ENCODE results near the gene CNTNAP5. TPM values are rescaled to one million over a fixed set of nuclear protein-coding genes. Genes with fewer than 3 reads are reported as not detected.

Gene CNTNAP5
- total and polyA plus RNA-seq, 2 of the 4 experiments (the other 2 are of a cell fraction), result not detected

DNA sequence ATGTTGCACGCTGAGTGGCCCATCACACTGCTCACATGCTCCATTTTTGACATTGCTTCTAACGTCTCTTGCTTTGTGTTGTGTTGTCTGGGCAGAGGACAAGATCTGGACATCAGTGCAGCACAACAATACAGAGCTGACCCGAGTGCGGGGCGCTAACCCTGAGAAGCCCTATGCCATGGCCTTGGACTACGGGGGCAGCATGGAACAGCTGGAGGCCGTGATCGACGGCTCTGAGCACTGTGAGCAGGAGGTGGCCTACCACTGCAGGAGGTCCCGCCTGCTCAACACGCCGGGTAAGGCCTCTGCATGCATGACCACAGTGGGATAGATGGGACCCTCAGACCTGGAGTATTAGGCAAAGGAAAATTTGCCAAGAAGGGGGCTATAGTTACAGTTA is 622.6 kb downstream of the CNTNAP5 start:
- no peaks in the 10 kb centered on the region for H3K4me1 ChIP-seq (ENCODE audit: control insufficient read depth, insufficient read depth, low read length)
- POLR2A ChIA-PET (ENCODE audit: unreplicated experiment), result no interaction called here
- DNase-seq, result no peak
- no peaks in the 10 kb centered on the region for H3K9me1 ChIP-seq (ENCODE audit: insufficient read depth, low read length)
- TF ChIP-seq MAZ (IDR thresholded peaks at IDR 0.05; ENCODE audit: borderline replicate concordance, low read depth, low read length), result no peak
- TF ChIP-seq MXI1 (IDR thresholded peaks at IDR 0.05; ENCODE audit: borderline replicate concordance, low read depth, low read length), result no peak
- no peak for TF ChIP-seq SMC3 (IDR thresholded peaks at IDR 0.05; ENCODE audit: low read depth, low read length)
- TF ChIP-seq BHLHE40 (IDR thresholded peaks at IDR 0.05; ENCODE audit: low read depth, low read length), result no peak
- no peak for TF ChIP-seq POLR2A (IDR thresholded peaks at IDR 0.05; ENCODE audit: low read depth, low read length)
- TF ChIP-seq RFX5 (IDR thresholded peaks at IDR 0.05; ENCODE audit: low read depth, low read length), result no peak
- TF ChIP-seq, protein P1, sequence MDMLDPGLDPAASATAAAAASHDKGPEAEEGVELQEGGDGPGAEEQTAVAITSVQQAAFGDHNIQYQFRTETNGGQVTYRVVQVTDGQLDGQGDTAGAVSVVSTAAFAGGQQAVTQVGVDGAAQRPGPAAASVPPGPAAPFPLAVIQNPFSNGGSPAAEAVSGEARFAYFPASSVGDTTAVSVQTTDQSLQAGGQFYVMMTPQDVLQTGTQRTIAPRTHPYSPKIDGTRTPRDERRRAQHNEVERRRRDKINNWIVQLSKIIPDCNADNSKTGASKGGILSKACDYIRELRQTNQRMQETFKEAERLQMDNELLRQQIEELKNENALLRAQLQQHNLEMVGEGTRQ (IDR thresholded peaks at IDR 0.05; ENCODE audit: low read depth, low read length), result no peak
- no peak for TF ChIP-seq FOS (IDR thresholded peaks at IDR 0.05; ENCODE audit: low read depth, low read length)
- no peak for TF ChIP-seq RCOR1 (IDR thresholded peaks at IDR 0.05; ENCODE audit: insufficient replicate concordance, low read length)
- TF ChIP-seq, protein P2, sequence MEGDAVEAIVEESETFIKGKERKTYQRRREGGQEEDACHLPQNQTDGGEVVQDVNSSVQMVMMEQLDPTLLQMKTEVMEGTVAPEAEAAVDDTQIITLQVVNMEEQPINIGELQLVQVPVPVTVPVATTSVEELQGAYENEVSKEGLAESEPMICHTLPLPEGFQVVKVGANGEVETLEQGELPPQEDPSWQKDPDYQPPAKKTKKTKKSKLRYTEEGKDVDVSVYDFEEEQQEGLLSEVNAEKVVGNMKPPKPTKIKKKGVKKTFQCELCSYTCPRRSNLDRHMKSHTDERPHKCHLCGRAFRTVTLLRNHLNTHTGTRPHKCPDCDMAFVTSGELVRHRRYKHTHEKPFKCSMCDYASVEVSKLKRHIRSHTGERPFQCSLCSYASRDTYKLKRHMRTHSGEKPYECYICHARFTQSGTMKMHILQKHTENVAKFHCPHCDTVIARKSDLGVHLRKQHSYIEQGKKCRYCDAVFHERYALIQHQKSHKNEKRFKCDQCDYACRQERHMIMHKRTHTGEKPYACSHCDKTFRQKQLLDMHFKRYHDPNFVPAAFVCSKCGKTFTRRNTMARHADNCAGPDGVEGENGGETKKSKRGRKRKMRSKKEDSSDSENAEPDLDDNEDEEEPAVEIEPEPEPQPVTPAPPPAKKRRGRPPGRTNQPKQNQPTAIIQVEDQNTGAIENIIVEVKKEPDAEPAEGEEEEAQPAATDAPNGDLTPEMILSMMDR (conservative IDR thresholded peaks at IDR 0.05; ENCODE audit: low read depth, low read length), result no peak
- TF ChIP-seq RAD21 (IDR thresholded peaks at IDR 0.05; ENCODE audit: low read length), result no peak
- no peak overlapping the region for H3K4me2 ChIP-seq (ENCODE audit: low read depth, low read length)
- no peaks in the 10 kb centered on the region for H3K27me3 ChIP-seq (ENCODE audit: control insufficient read depth, insufficient read depth, low read length)
- ATAC-seq (ENCODE audit: low read depth), result no peak
- intact Hi-C loops (cut with micrococcal nuclease), result no loop called here
- H4K5ac ChIP-seq (ENCODE audit: low read depth, low read length), result no peak overlapping the region
- no peak overlapping the region for H3K56ac ChIP-seq (ENCODE audit: extremely low read depth, insufficient read depth, low read length)
- H3K14ac ChIP-seq (replicated peaks; ENCODE audit: low read depth, low read length), result no peak overlapping the region
- no peak overlapping the region for H3K9ac ChIP-seq (ENCODE audit: low read depth, low read length)
- H3K4me3 ChIP-seq (ENCODE audit: insufficient read depth, low read depth, low read length), result no peak overlapping the region
- in situ Hi-C loops (cut with MboI; ENCODE audit: low sequenced_read_pairs), result no loop called here
- no peak overlapping the region for H2AK5ac ChIP-seq (ENCODE audit: low read depth, low read length)
- H4K91ac ChIP-seq (ENCODE audit: insufficient read depth, low read depth, low read length), result no peak overlapping the region
- no peak overlapping the region for H2BK20ac ChIP-seq (ENCODE audit: low read depth, low read length)
- H3K4ac ChIP-seq (ENCODE audit: low read depth, low read length), result no peak overlapping the region
- no TSS peak for BruUV-seq (replicated peaks)
- no peaks in the 10 kb centered on the region for H3K36me3 ChIP-seq (ENCODE audit: control insufficient read depth, insufficient read depth, low read length)
- H3K27ac ChIP-seq (ENCODE audit: insufficient read depth, low read length), result no peak overlapping the region
- no peaks in the 10 kb centered on the region for H4K20me1 ChIP-seq (ENCODE audit: insufficient read depth, low read length)
- H2BK15ac ChIP-seq (ENCODE audit: low read depth, low read length), result no peak overlapping the region
- H3K79me1 ChIP-seq (ENCODE audit: low read depth in 1 of 2, low read length in 2 of 2), result no peaks in the 10 kb centered on the region
- no peak overlapping the region for H4K8ac ChIP-seq (ENCODE audit: low read depth in 2 of 2, low read length in 2 of 2)
- no peaks in the 10 kb centered on the region for H3K9me3 ChIP-seq (ENCODE audit: control insufficient read depth, insufficient read depth, low read length)
- no peak overlapping the region for H2BK5ac ChIP-seq (ENCODE audit: low read depth, low read length, poor library complexity, severe bottlenecking)
- no peak overlapping the region for H3K23ac ChIP-seq (ENCODE audit: low read depth, low read length)
- H2AK9ac ChIP-seq (replicated peaks; ENCODE audit: low read depth, low read length, poor library complexity), result no peak overlapping the region
- H2AFZ ChIP-seq (replicated peaks; ENCODE audit: low read length, poor library complexity), result no peak overlapping the region
- CTCF ChIA-PET, result no interaction called here
- WGBS, 2 experiments (ENCODE audit: extremely low coverage in 2 of 2, insufficient read length in 1 of 2), result 78% methylated on average over 3 of the region's 12 CpGs; no CpG with 5 or more reads in 1 of the 2 experiments
- H2BK120ac ChIP-seq (ENCODE audit: low read depth, low read length), result no peak overlapping the region
- dilution Hi-C loops (cut with HindIII; ENCODE audit: low sequenced_read_pairs, unreplicated experiment), result no loop called here
- H3K18ac ChIP-seq (ENCODE audit: low read depth, low read length), result no peak overlapping the region

Data from IMR-90 (cell line).